ENCODE results near the gene NSMCE1.

- TF ChIP-seq CTCF (IDR thresholded peaks at IDR 0.05) (no peak), EZH2 (IDR thresholded peaks at IDR 0.05; ENCODE audit: borderline replicate concordance, insufficient read depth, low read depth, low read length, poor library complexity, severe bottlenecking) (no peak)
These were observed 15.0 kb downstream of the NSMCE1 start for GRCh38 chr16:27253526-27253930.

Measured in B cell (primary cell).